Keratinocyte (primary cell): ENCODE results near the gene TKFC. TPM values are rescaled to one million over a fixed set of nuclear protein-coding genes. Genes with fewer than 3 reads are reported as not detected.

Experiments used
- DNase-seq: peaks from one replicate; pipeline ENCODE4 v3.0.0-alpha.2; 2011; ENCODE audit warnings: low read depth, missing footprints, low spot score
- FAIRE-seq: peaks from 2 replicates; lab custom pipeline; 2011; peaks lifted over from hg19 to GRCh38; lab: Jason Lieb, UNC
- H2AFZ ChIP-seq: 2 replicates; pipeline ENCODE4 v1.6.0; 2012; ENCODE audit warnings: low read length, control low read depth, inconsistent platforms; ENCODE audit not compliant: control insufficient read depth
- H3K27ac ChIP-seq: 2 replicates; pipeline ENCODE4 v1.5.1; 2011; ENCODE audit warnings: low read length; ENCODE audit not compliant: control insufficient read depth, insufficient read depth
- H3K27me3 ChIP-seq: 3 replicates; pipeline ENCODE4 v1.6.0; 2011; ENCODE audit warnings: low read length; ENCODE audit not compliant: control insufficient read depth, insufficient read depth; ENCODE audit errors: extremely low read depth
- H3K36me3 ChIP-seq, 2 experiments: 2 replicates in 1 of 2; 3 replicates in 1 of 2; pipeline ENCODE4 v1.5.1; 2011; ENCODE audit warnings: low read length in 2 of 2, mild to moderate bottlenecking in 1 of 2; ENCODE audit not compliant: control insufficient read depth in 2 of 2, insufficient read depth in 2 of 2; ENCODE audit errors: extremely low read depth in 1 of 2
- H3K4me1 ChIP-seq: 3 replicates; pipeline ENCODE4 v1.5.1; 2011; ENCODE audit warnings: low read length; ENCODE audit not compliant: control insufficient read depth, insufficient read depth; ENCODE audit errors: extremely low read depth
- H3K4me2 ChIP-seq: 3 replicates; pipeline ENCODE4 v1.6.0; 2011; ENCODE audit warnings: low read depth, low read length; ENCODE audit not compliant: control insufficient read depth, insufficient read depth; ENCODE audit errors: extremely low read depth
- H3K4me3 ChIP-seq, 3 experiments: fragments of 200-600 bp in 1 of 3; sonication (generic) in 1 of 3; 2 replicates in 2 of 3; 3 replicates in 1 of 3; pipeline ENCODE4 v1.5.1; 2011 to 2016; ENCODE audit warnings: low read length in 3 of 3, mild to moderate bottlenecking in 3 of 3, control low read depth in 2 of 3, inconsistent platforms in 1 of 3, low read depth in 1 of 3, mixed read lengths in 1 of 3, mixed run types in 1 of 3, moderate library complexity in 1 of 3; ENCODE audit not compliant: control insufficient read depth in 2 of 3, insufficient read depth in 2 of 3; ENCODE audit errors: extremely low read depth in 1 of 3
- H3K79me2 ChIP-seq: 2 replicates; pipeline ENCODE4 v1.6.0; 2012; ENCODE audit warnings: low read length; ENCODE audit not compliant: control insufficient read depth, insufficient read depth
- H3K9ac ChIP-seq: 3 replicates; pipeline ENCODE4 v1.6.0; 2011; ENCODE audit warnings: low read length; ENCODE audit not compliant: control insufficient read depth, insufficient read depth; ENCODE audit errors: extremely low read depth
- H3K9me1 ChIP-seq: 3 replicates; pipeline ENCODE4 v1.6.0; 2011; ENCODE audit warnings: low read length; ENCODE audit not compliant: control insufficient read depth, insufficient read depth; ENCODE audit errors: extremely low read depth
- H3K9me3 ChIP-seq: 2 replicates; pipeline ENCODE4 v1.5.1; 2012; ENCODE audit warnings: low read depth, low read length; ENCODE audit not compliant: control insufficient read depth
- H4K20me1 ChIP-seq: 3 replicates; pipeline ENCODE4 v1.6.0; 2011; ENCODE audit warnings: low read length; ENCODE audit not compliant: control insufficient read depth, insufficient read depth; ENCODE audit errors: extremely low read depth
- CTCF ChIP-seq, 3 experiments: IDR thresholded peaks in 1 of 3; conservative IDR thresholded peaks in 1 of 3; optimal IDR thresholded peaks in 1 of 3; 2 replicates in 2 of 3; 3 replicates in 1 of 3; pipeline versions ENCODE3 to v1.5.1; 2011; ENCODE audit warnings: low read length in 3 of 3, mild to moderate bottlenecking in 3 of 3, moderate library complexity in 2 of 3, control low read depth in 1 of 3, inconsistent platforms in 1 of 3; ENCODE audit not compliant: insufficient read depth in 2 of 3; ENCODE audit errors: extremely low read depth in 1 of 3
- EZH2 ChIP-seq: IDR thresholded peaks from one replicate; pipeline ENCODE4 v1.6.1; 2012; ENCODE audit warnings: inconsistent platforms, mild to moderate bottlenecking, low read length, moderate library complexity
- dilution Hi-C: fragments of 300-500 bp; cut with MboI; formaldehyde crosslinking; loops from one replicate; pipeline ENCODE4 v1.7.0; 2020; ENCODE audit warnings: low sequenced_read_pairs; ENCODE audit not compliant: extremely low pct_ligation_motif_present
- polyA plus RNA-seq, 5 experiments: library from polyadenylated mRNA; depleted of rRNA in 3 of 5; stranded (reverse) in 3 of 5; stranded (forward) in 1 of 5; unstranded in 1 of 5; fragments of >200 nt; gene quantifications; 1 replicate in 1 of 5; 2 replicates in 3 of 5; 3 replicates in 1 of 5; pipeline versions ENCODE4 v1.2.1 to v1.2.3, GENCODE V29; 2011 to 2012; ENCODE audit warnings: missing spikeins in 2 of 5, low read depth in 1 of 5, low replicate concordance in 1 of 5

The TKFC gene
- polyA plus RNA-seq, 1 donor (not counting 4 experiments of a cell fraction or from before 2014, with no cell fraction given): 15.4 TPM

GRCh38 chr11:61303725-61304124 is 29.3 kb upstream of the TKFC start:
- Histone ChIP-seq H3K4me2 (no peak overlapping the region), H3K27ac (no peak overlapping the region), H4K20me1 (peaks cover 5% of the 10 kb centered on the region), H3K4me3 (no peak overlapping the region), H3K79me2 (no peaks in the 10 kb centered on the region), H3K9me1 (no peaks in the 10 kb centered on the region), H3K27me3 (no peaks in the 10 kb centered on the region), H3K9ac (no peak overlapping the region), H3K36me3 (peaks cover 44 to 51% of the 10 kb centered on the region in 2 experiments), H3K9me3 (no peaks in the 10 kb centered on the region), H3K4me1 (peaks cover 2% of the 10 kb centered on the region), H2AFZ (no peak overlapping the region)
- FAIRE-seq: no peak
- TF ChIP-seq EZH2 (no peak), CTCF (optimal IDR thresholded peaks at IDR 0.05 in 1 of 3, IDR thresholded peaks at IDR 0.05 in 1 of 3, conservative IDR thresholded peaks at IDR 0.05 in 1 of 3; ENCODE audit: extremely low read depth in 1 of 3, insufficient read depth in 2 of 3, low read length in 3 of 3) (no peak)
- dilution Hi-C loops: no loop called here
- DNase-seq: no peak

GRCh38 chr11:61305417-61305816 is 27.6 kb upstream of the TKFC start:
- Histone ChIP-seq H2AFZ (no peak overlapping the region), H3K36me3 (peaks cover 49 to 57% of the 10 kb centered on the region in 2 experiments), H3K27me3 (no peaks in the 10 kb centered on the region), H3K79me2 (no peaks in the 10 kb centered on the region), H4K20me1 (peaks cover 8% of the 10 kb centered on the region), H3K9ac (no peak overlapping the region), H3K4me2 (no peak overlapping the region), H3K9me3 (no peaks in the 10 kb centered on the region), H3K9me1 (no peaks in the 10 kb centered on the region), H3K27ac (no peak overlapping the region), H3K4me3 (no peak overlapping the region), H3K4me1 (no peaks in the 10 kb centered on the region)
- no peak for DNase-seq
- FAIRE-seq: no peak
- dilution Hi-C loops: no loop called here
- TF ChIP-seq CTCF (optimal IDR thresholded peaks at IDR 0.05 in 1 of 3, IDR thresholded peaks at IDR 0.05 in 1 of 3, conservative IDR thresholded peaks at IDR 0.05 in 1 of 3; ENCODE audit: extremely low read depth in 1 of 3, insufficient read depth in 2 of 3, low read length in 3 of 3): no peak
- no peak for TF ChIP-seq EZH2
